A673 (cell line): ENCODE measurements around the gene RABGAP1L. TPM values are rescaled to one million over a fixed set of nuclear protein-coding genes. Genes with fewer than 3 reads are reported as not detected.

Source experiments
- BruUV-seq: library from RNA; stranded (reverse); fragments of 400-500 nt; replicated peaks from 2 replicates; lab custom pipeline; 2021; lab: Mats Ljungman, UMichigan
- CTCF ChIA-PET: fragments of 300-600 bp; sonication (Branson Sonifier 250); formaldehyde crosslinking; loops from one replicate; lab custom pipeline; 2022; ENCODE audit warnings: antibody characterized with exemption; lab: Charles Lee
- POLR2A ChIA-PET: fragments of 300-600 bp; sonication (Branson Sonifier 250); formaldehyde crosslinking; loops from one replicate; lab custom pipeline; 2022; ENCODE audit warnings: antibody characterized with exemption; ENCODE audit not compliant: low non-redundant PET; lab: Charles Lee
- DNase-seq: peaks from one replicate; pipeline ENCODE4 v3.0.0-alpha.2; 2015; ENCODE audit warnings: low spot score
- H3K27ac ChIP-seq: fragments of 200-600 bp; sonication (generic); 2 replicates; pipeline ENCODE4 v1.5.1; 2016; ENCODE audit warnings: mixed run types, low read depth, mild to moderate bottlenecking, mixed read lengths, antibody characterized with exemption, low read length; ENCODE audit not compliant: poor library complexity, severe bottlenecking
- H3K27me3 ChIP-seq: fragments of 200-600 bp; sonication (generic); replicated peaks from 2 replicates; pipeline ENCODE4 v1.6.1; 2017; ENCODE audit warnings: mixed run types, low read depth, mild to moderate bottlenecking, mixed read lengths, antibody characterized with exemption, low read length; ENCODE audit not compliant: insufficient read depth, poor library complexity
- H3K36me3 ChIP-seq: fragments of 200-600 bp; sonication (generic); 2 replicates; pipeline ENCODE4 v1.6.1; 2016; ENCODE audit warnings: mixed run types, mild to moderate bottlenecking, mixed read lengths, antibody characterized with exemption, low read length; ENCODE audit not compliant: insufficient read depth, poor library complexity, severe bottlenecking
- H3K4me1 ChIP-seq: fragments of 200-600 bp; sonication (generic); 2 replicates; pipeline ENCODE4 v1.6.1; 2017; ENCODE audit warnings: mixed run types, mild to moderate bottlenecking, mixed read lengths, antibody characterized with exemption, low read length; ENCODE audit not compliant: insufficient read depth, poor library complexity, severe bottlenecking
- H3K4me3 ChIP-seq: fragments of 200-600 bp; sonication (generic); 2 replicates; pipeline ENCODE4 v1.5.1; 2016; ENCODE audit warnings: low read depth, mixed run types, mild to moderate bottlenecking, mixed read lengths, low read length; ENCODE audit not compliant: poor library complexity, severe bottlenecking
- H3K9me3 ChIP-seq: fragments of 200-600 bp; sonication (generic); 2 replicates; pipeline ENCODE4 v1.6.1; 2016; ENCODE audit warnings: mixed run types, low read depth, mild to moderate bottlenecking, mixed read lengths, antibody characterized with exemption, low read length; ENCODE audit not compliant: poor library complexity, severe bottlenecking
- CTCF ChIP-seq: fragments of 300-800, 200-600 bp; sonication (generic); conservative IDR thresholded peaks from 2 replicates; pipeline ENCODE4 v1.5.1; 2017; ENCODE audit warnings: low read depth, mild to moderate bottlenecking, antibody characterized with exemption, low read length, moderate library complexity, mixed read lengths
- EZH2 ChIP-seq: fragments of 200-600 bp; sonication (generic); IDR thresholded peaks from 2 replicates; pipeline ENCODE4 v1.6.1; 2017; ENCODE audit warnings: borderline replicate concordance, low read depth, mild to moderate bottlenecking, mixed read lengths, antibody characterized with exemption, low read length; ENCODE audit not compliant: poor library complexity, severe bottlenecking
- intact Hi-C: fragments of 100-400 bp; cut with micrococcal nuclease; formaldehyde crosslinking; loops from one replicate; pipeline ENCODE4 v1.10.0; 2022; ENCODE audit not compliant: unreplicated experiment
- total RNA-seq: library from RNA; stranded (reverse); gene quantifications from 2 replicates; pipeline ENCODE4 v1.2.3, GENCODE V29; 2021

Gene RABGAP1L
- total RNA-seq, 1 experiment from 2014 or later = 19.3 TPM

- peak overlapping the region; percentile 92 for H3K4me3 ChIP-seq
- peak; percentile 77 for DNase-seq
- BruUV-seq = no TSS peak
- H3K4me1 ChIP-seq = peaks cover 10% of the 10 kb centered on the region
- TF ChIP-seq CTCF = peak; percentile 77
- TF ChIP-seq EZH2 = no peak
- intact Hi-C loops = loop anchor here (1.0 to 5.0 kb wide), 3 partner anchors 116 to 736 kb away; no protein-coding TSS in a partner anchor
- H3K27me3 ChIP-seq = no peaks in the 10 kb centered on the region
- no peaks in the 10 kb centered on the region for H3K36me3 ChIP-seq
- POLR2A ChIA-PET = interaction anchor here (0.6 to 1.3 kb wide), 3 partner anchors 199 to 1246 kb away, joined by 3 to 4 read pairs (median 3); no protein-coding TSS in a partner anchor
- H3K27ac ChIP-seq = peak overlapping the region; percentile 100
- CTCF ChIA-PET = interaction anchor here (0.6 to 1.3 kb wide), 3 partner anchors 115 to 736 kb away, joined by 3 to 4 read pairs (median 3); no protein-coding TSS in a partner anchor
- H3K9me3 ChIP-seq = no peaks in the 10 kb centered on the region
Observed at GRCh38 chr1:174998569-174999215, 839.4 kb downstream of the RABGAP1L start.

- H3K9me3 ChIP-seq = no peaks in the 10 kb centered on the region
- peak overlapping the region; percentile 92 for H3K4me3 ChIP-seq
- no peaks in the 10 kb centered on the region for H3K36me3 ChIP-seq
- BruUV-seq = TSS peak; percentile 73
- ChIA-PET POLR2A (interaction anchor here (0.6 to 1.3 kb wide), 3 partner anchors 200 to 1247 kb away, joined by 3 to 4 read pairs (median 3); no protein-coding TSS in a partner anchor), CTCF (interaction anchor here (0.6 to 1.3 kb wide), 4 partner anchors 115 to 1571 kb away, joined by 3 to 4 read pairs (median 3); no protein-coding TSS in a partner anchor)
- H3K27me3 ChIP-seq = no peaks in the 10 kb centered on the region
- DNase-seq = peak; percentile 99
- peak overlapping the region; percentile 100 for H3K27ac ChIP-seq
- peaks cover 10% of the 10 kb centered on the region for H3K4me1 ChIP-seq
- intact Hi-C loops = loop anchor here (2.0 to 5.0 kb wide), 2 partner anchors 117 to 737 kb away; no protein-coding TSS in a partner anchor
- TF ChIP-seq EZH2 (no peak), CTCF (no peak)
Observed at GRCh38 chr1:174999216-174999935, 840.1 kb downstream of the RABGAP1L start.

GRCh38 chr1:174999936-175000696, 840.8 kb downstream of the RABGAP1L start, which contains the start of gene CACYBP:
TSS of gene CACYBP (plus strand) at chr1:174999947. CDS start at chr1:175000181, 234 bp downstream.
- intact Hi-C loops = loop anchor here (2.0 to 5.0 kb wide), 2 partner anchors 117 to 738 kb away; no protein-coding TSS in a partner anchor
- H3K36me3 ChIP-seq = peaks cover 3% of the 10 kb centered on the region
- H3K27me3 ChIP-seq = no peaks in the 10 kb centered on the region
- peaks cover 10% of the 10 kb centered on the region for H3K4me1 ChIP-seq
- ChIA-PET CTCF (interaction anchor here (0.6 to 1.3 kb wide), 3 partner anchors 116 to 1572 kb away, joined by 3 to 4 read pairs (median 3); no protein-coding TSS in a partner anchor), POLR2A (interaction anchor here (1.3 kb wide), 1 partner anchor 200 kb away, joined by 4 read pairs; no protein-coding TSS in a partner anchor)
- H3K9me3 ChIP-seq = no peaks in the 10 kb centered on the region
- H3K27ac ChIP-seq = peak within 1 kb of the TSS; percentile 100
- BruUV-seq = no TSS peak
- no peak for DNase-seq
- H3K4me3 ChIP-seq = peak within 1 kb of the TSS; percentile 92
- TF ChIP-seq EZH2 (no peak), CTCF (no peak)
